IMR-90 (cell line): ENCODE measurements around the gene IGF1R. TPM values are rescaled to one million over a fixed set of nuclear protein-coding genes. Genes with fewer than 3 reads are reported as not detected.

ENCODE experiments used
- ATAC-seq: fragments of 200-7000 bp; cut with Tn5 transposase; 2 replicates; pipeline ENCODE4 v1.9.1; 2020; ENCODE audit warnings: low read depth, mild to moderate bottlenecking, moderate library complexity
- BruUV-seq: library from RNA; stranded (reverse); fragments of 400-500 nt; replicated peaks from 2 replicates; lab custom pipeline; 2021; lab: Mats Ljungman, UMichigan
- CTCF ChIA-PET: fragments of 300-600 bp; formaldehyde crosslinking; extraction: SDS; loops from one replicate; lab custom pipeline; 2021; ENCODE audit warnings: antibody characterized with exemption; lab: Yijun Ruan, JAX
- POLR2A ChIA-PET: fragments of 300-600 bp; sonication (Branson Sonifier 250); formaldehyde crosslinking; loops from one replicate; lab custom pipeline; 2022; ENCODE audit warnings: antibody characterized with exemption; ENCODE audit not compliant: unreplicated experiment; lab: Charles Lee
- DNase-seq: peaks from one replicate; pipeline ENCODE4 v3.0.0; 2013
- H2AFZ ChIP-seq: replicated peaks from 2 replicates; pipeline ENCODE3; 2013; ENCODE audit warnings: low read length, mild to moderate bottlenecking; ENCODE audit not compliant: poor library complexity
- H2AK5ac ChIP-seq: 2 replicates; pipeline ENCODE4 v1.6.1; 2013; ENCODE audit warnings: low read depth, low read length, inconsistent platforms
- H2AK9ac ChIP-seq: replicated peaks from 2 replicates; pipeline ENCODE3; 2013; ENCODE audit warnings: mild to moderate bottlenecking, low read depth, low read length, moderate library complexity; ENCODE audit not compliant: poor library complexity
- H2BK120ac ChIP-seq: 2 replicates; pipeline ENCODE4 v1.6.1; 2013; ENCODE audit warnings: low read depth, low read length, inconsistent platforms
- H2BK15ac ChIP-seq: 3 replicates; pipeline ENCODE4 v1.6.1; 2013; ENCODE audit warnings: low read depth, low read length, inconsistent platforms
- H2BK20ac ChIP-seq: 2 replicates; pipeline ENCODE4 v1.6.1; 2013; ENCODE audit warnings: low read depth, mild to moderate bottlenecking, inconsistent platforms, low read length, moderate library complexity
- H2BK5ac ChIP-seq: 2 replicates; pipeline ENCODE4 v1.6.1; 2013; ENCODE audit warnings: mild to moderate bottlenecking, low read depth, low read length, inconsistent platforms; ENCODE audit not compliant: poor library complexity, severe bottlenecking
- H3K14ac ChIP-seq: replicated peaks from 2 replicates; pipeline ENCODE4 v1.6.1; 2013; ENCODE audit warnings: low read depth, low read length, inconsistent platforms
- H3K18ac ChIP-seq: 2 replicates; pipeline ENCODE4 v1.6.1; 2013; ENCODE audit warnings: low read depth, low read length, control low read depth
- H3K23ac ChIP-seq: 2 replicates; pipeline ENCODE4 v1.6.1; 2013; ENCODE audit warnings: low read depth, low read length, inconsistent platforms
- H3K27ac ChIP-seq: 2 replicates; pipeline ENCODE4 v1.5.1; 2013; ENCODE audit warnings: mild to moderate bottlenecking, control low read depth, low read length; ENCODE audit not compliant: insufficient read depth
- H3K27me3 ChIP-seq: 2 replicates; pipeline ENCODE4 v1.6.1; 2013; ENCODE audit warnings: low read length; ENCODE audit not compliant: control insufficient read depth, insufficient read depth
- H3K36me3 ChIP-seq: 2 replicates; pipeline ENCODE4 v1.6.1; 2013; ENCODE audit warnings: low read length, mixed read lengths; ENCODE audit not compliant: control insufficient read depth, insufficient read depth
- H3K4ac ChIP-seq: 2 replicates; pipeline ENCODE4 v1.6.1; 2013; ENCODE audit warnings: low read depth, low read length, inconsistent platforms
- H3K4me1 ChIP-seq: 2 replicates; pipeline ENCODE4 v1.6.1; 2013; ENCODE audit warnings: low read length, mixed read lengths; ENCODE audit not compliant: control insufficient read depth, insufficient read depth
- H3K4me2 ChIP-seq: 2 replicates; pipeline ENCODE4 v1.6.1; 2013; ENCODE audit warnings: low read depth, mild to moderate bottlenecking, control low read depth, low read length, moderate library complexity
- H3K4me3 ChIP-seq: 2 replicates; pipeline ENCODE4 v1.5.1; 2013; ENCODE audit warnings: low read depth, mild to moderate bottlenecking, control low read depth, low read length, moderate library complexity; ENCODE audit not compliant: insufficient read depth
- H3K56ac ChIP-seq: 2 replicates; pipeline ENCODE4 v1.6.1; 2013; ENCODE audit warnings: low read length, inconsistent platforms; ENCODE audit not compliant: insufficient read depth; ENCODE audit errors: extremely low read depth
- H3K79me1 ChIP-seq, 2 experiments: 2 replicates each; pipeline ENCODE4 v1.6.1; 2013; ENCODE audit warnings: low read length in 2 of 2, inconsistent platforms in 1 of 2, low read depth in 1 of 2
- H3K9ac ChIP-seq: 2 replicates; pipeline ENCODE4 v1.6.1; 2013; ENCODE audit warnings: low read depth, low read length, control low read depth
- H3K9me1 ChIP-seq: 2 replicates; pipeline ENCODE4 v1.6.1; 2013; ENCODE audit warnings: low read length, inconsistent platforms; ENCODE audit not compliant: insufficient read depth
- H3K9me3 ChIP-seq: 2 replicates; pipeline ENCODE4 v1.6.1; 2013; ENCODE audit warnings: low read length; ENCODE audit not compliant: control insufficient read depth, insufficient read depth
- H4K20me1 ChIP-seq: 2 replicates; pipeline ENCODE4 v1.6.1; 2013; ENCODE audit warnings: low read length, inconsistent platforms; ENCODE audit not compliant: insufficient read depth
- H4K5ac ChIP-seq: 2 replicates; pipeline ENCODE4 v1.6.1; 2013; ENCODE audit warnings: mild to moderate bottlenecking, low read depth, low read length, control low read depth
- H4K8ac ChIP-seq, 2 experiments: 2 replicates each; pipeline ENCODE4 v1.6.1; 2013; ENCODE audit warnings: low read depth in 2 of 2, low read length in 2 of 2, control low read depth in 1 of 2, inconsistent platforms in 1 of 2
- H4K91ac ChIP-seq: 2 replicates; pipeline ENCODE4 v1.6.1; 2013; ENCODE audit warnings: low read depth, low read length, inconsistent platforms; ENCODE audit not compliant: insufficient read depth
- BHLHE40 ChIP-seq: fragments of 150-350 bp; IDR thresholded peaks from 2 replicates; pipeline ENCODE4 v1.6.1; 2016; ENCODE audit warnings: mild to moderate bottlenecking, low read depth, low read length
- CHD1 ChIP-seq: IDR thresholded peaks from 2 replicates; pipeline ENCODE4 v1.6.1; 2012; ENCODE audit warnings: low read depth, low read length, improper control_type of control experiment
- MAZ ChIP-seq: IDR thresholded peaks from 2 replicates; pipeline ENCODE4 v1.6.1; 2012; ENCODE audit warnings: low read depth, mild to moderate bottlenecking, low read length, improper control_type of control experiment, moderate library complexity, borderline replicate concordance
- WGBS, 2 experiments: methylation state at CpG; one replicate each; pipeline versions ENCODE4 v1.1.5 to v1.1.7; 2013; ENCODE audit warnings: missing lambda C conversion rate in 2 of 2; ENCODE audit not compliant: insufficient read length in 1 of 2; ENCODE audit errors: extremely low coverage in 2 of 2; 5-methylcytosine and 5-hydroxymethylcytosine counted together
- dilution Hi-C: fragments of 300-500 bp; cut with HindIII; formaldehyde crosslinking; loops from one replicate; pipeline ENCODE4 v1.14.3; 2018; ENCODE audit warnings: low sequenced_read_pairs; ENCODE audit not compliant: unreplicated experiment
- in situ Hi-C: fragments of 300-500 bp; cut with MboI; formaldehyde crosslinking; loops from 3 replicates; pipeline ENCODE4 v1.14.3; 2019; ENCODE audit warnings: low sequenced_read_pairs, inconsistent platforms, mixed read lengths
- intact Hi-C: fragments of 100-400 bp; cut with micrococcal nuclease; formaldehyde crosslinking; loops from 2 replicates; pipeline ENCODE4 v1.10.0; 2022
- polyA plus RNA-seq, 3 experiments: library from polyadenylated mRNA; depleted of rRNA; stranded (reverse); fragments of >200 nt; gene quantifications; 2 replicates each; pipeline ENCODE4 v1.2.3, GENCODE V29; 2012; ENCODE audit warnings: low replicate concordance in 1 of 3
- total RNA-seq: library from RNA; depleted of rRNA; stranded (reverse); fragments of >200 nt; gene quantifications from 2 replicates; pipeline ENCODE4 v1.2.3, GENCODE V29; 2012
- TF ChIP-seq, protein P1 (sequence below): fragments of 150-350 bp; IDR thresholded peaks from 2 replicates; pipeline ENCODE4 v1.6.1; 2017; ENCODE audit warnings: mild to moderate bottlenecking, antibody characterized with exemption, low read length, low read depth

Gene IGF1R
- total and polyA plus RNA-seq, 2 of the 4 experiments (the other 2 are of a cell fraction): 24.0 to 24.9 TPM

DNA sequence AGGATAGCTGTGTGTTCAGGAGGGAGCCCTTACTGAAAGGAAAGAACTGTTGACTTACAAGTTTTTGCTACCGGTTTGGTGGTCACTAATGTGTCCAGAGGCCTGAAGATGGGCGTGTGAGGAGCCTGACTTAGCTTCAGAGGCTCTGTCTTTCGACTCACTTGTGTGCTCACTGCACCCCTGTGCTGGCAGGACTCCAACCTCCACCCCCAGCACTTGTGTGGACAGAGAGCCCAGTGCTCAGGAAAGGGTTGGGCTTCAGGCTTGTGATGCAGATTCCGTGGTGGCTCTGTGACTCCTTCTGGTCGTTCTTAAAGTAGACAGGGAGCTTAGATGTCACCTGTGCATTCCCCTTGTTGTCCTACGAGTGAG, 258.4 kb downstream of the IGF1R start:
- intact Hi-C loops: loop anchor here (5.0 kb wide), 1 partner anchor 464 kb away; no protein-coding TSS in a partner anchor
- H3K36me3 ChIP-seq: peaks cover 45% of the 10 kb centered on the region
- peak overlapping the region; percentile 93 for H3K23ac ChIP-seq
- no peak overlapping the region for H3K4me2 ChIP-seq
- H3K56ac ChIP-seq: peak overlapping the region; percentile 22; the same call in 1 of the 2 replicates
- H2BK5ac ChIP-seq: peak overlapping the region; percentile 83
- peak overlapping the region; percentile 92 for H4K91ac ChIP-seq
- H4K20me1 ChIP-seq: no peaks in the 10 kb centered on the region; the same call in none of the 2 replicates
- peak overlapping the region; percentile 17; the same call in 1 of the 2 replicates for H4K5ac ChIP-seq
- H2BK20ac ChIP-seq: peak overlapping the region; percentile 80
- peaks cover 60 to 94% of the 10 kb centered on the region in 2 experiments for H3K79me1 ChIP-seq
- peak overlapping the region; percentile 62 for H3K14ac ChIP-seq
- H3K4me1 ChIP-seq: peaks cover 34% of the 10 kb centered on the region
- POLR2A ChIA-PET: no interaction called here
- dilution Hi-C loops: no loop called here
- H2AK9ac ChIP-seq: peak overlapping the region; percentile 65
- peak overlapping the region; percentile 41 for H3K27ac ChIP-seq
- peak overlapping the region; percentile 98 for H3K4ac ChIP-seq
- H3K18ac ChIP-seq: peak overlapping the region; percentile 20; the same call in 1 of the 2 replicates
- H3K27me3 ChIP-seq: no peaks in the 10 kb centered on the region
- H2BK120ac ChIP-seq: peak overlapping the region; percentile 96
- in situ Hi-C loops: loop anchor here (25.0 kb wide), 1 partner anchor 119 kb away; no protein-coding TSS in a partner anchor
- H3K4me3 ChIP-seq: no peak overlapping the region
- H2AFZ ChIP-seq: peak overlapping the region; percentile 21
- CTCF ChIA-PET: no interaction called here
- TF ChIP-seq MAZ: no peak
- TF ChIP-seq, protein P1, sequence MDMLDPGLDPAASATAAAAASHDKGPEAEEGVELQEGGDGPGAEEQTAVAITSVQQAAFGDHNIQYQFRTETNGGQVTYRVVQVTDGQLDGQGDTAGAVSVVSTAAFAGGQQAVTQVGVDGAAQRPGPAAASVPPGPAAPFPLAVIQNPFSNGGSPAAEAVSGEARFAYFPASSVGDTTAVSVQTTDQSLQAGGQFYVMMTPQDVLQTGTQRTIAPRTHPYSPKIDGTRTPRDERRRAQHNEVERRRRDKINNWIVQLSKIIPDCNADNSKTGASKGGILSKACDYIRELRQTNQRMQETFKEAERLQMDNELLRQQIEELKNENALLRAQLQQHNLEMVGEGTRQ: no peak
- no peak for TF ChIP-seq CHD1
- TF ChIP-seq BHLHE40: no peak
- H3K9me1 ChIP-seq: peaks cover 30% of the 10 kb centered on the region
- peak overlapping the region; percentile 29; the same call in 1 of the 2 replicates for H3K9ac ChIP-seq
- H4K8ac ChIP-seq: peak overlapping the region; percentile 39 to 84
- 60% methylated on average over 2 of the region's 6 CpGs; no CpG with 5 or more reads in 1 of the 2 experiments for WGBS, 2 experiments
- no peak for ATAC-seq
- peak; percentile 58 for DNase-seq
- H2BK15ac ChIP-seq: peak overlapping the region; percentile 96; the same call in 2 of the 3 replicates
- peak overlapping the region; percentile 95 for H2AK5ac ChIP-seq
- BruUV-seq: no TSS peak
- no peaks in the 10 kb centered on the region for H3K9me3 ChIP-seq
